ENCODE data around the gene OPCML. TPM values are rescaled to one million over a fixed set of nuclear protein-coding genes. Genes with fewer than 3 reads are reported as not detected.

Gene OPCML
- total RNA-seq, 1 experiment from 2014 or later, result not detected

GRCh38 chr11:133531458-133531857, 843 bp downstream of the OPCML start:
- CTCF ChIA-PET, result no interaction called here
- H3K9me3 ChIP-seq (ENCODE audit: low read length), result peaks cover 9% of the 10 kb centered on the region; the same call in 1 of the 2 replicates

GRCh38 chr11:133530501-133530835, 1.8 kb downstream of the OPCML start:
- H3K9ac ChIP-seq (ENCODE audit: low read length), result no peak overlapping the region
- no peaks in the 10 kb centered on the region for H4K20me1 ChIP-seq (ENCODE audit: low read length)
- TF ChIP-seq, protein P1, sequence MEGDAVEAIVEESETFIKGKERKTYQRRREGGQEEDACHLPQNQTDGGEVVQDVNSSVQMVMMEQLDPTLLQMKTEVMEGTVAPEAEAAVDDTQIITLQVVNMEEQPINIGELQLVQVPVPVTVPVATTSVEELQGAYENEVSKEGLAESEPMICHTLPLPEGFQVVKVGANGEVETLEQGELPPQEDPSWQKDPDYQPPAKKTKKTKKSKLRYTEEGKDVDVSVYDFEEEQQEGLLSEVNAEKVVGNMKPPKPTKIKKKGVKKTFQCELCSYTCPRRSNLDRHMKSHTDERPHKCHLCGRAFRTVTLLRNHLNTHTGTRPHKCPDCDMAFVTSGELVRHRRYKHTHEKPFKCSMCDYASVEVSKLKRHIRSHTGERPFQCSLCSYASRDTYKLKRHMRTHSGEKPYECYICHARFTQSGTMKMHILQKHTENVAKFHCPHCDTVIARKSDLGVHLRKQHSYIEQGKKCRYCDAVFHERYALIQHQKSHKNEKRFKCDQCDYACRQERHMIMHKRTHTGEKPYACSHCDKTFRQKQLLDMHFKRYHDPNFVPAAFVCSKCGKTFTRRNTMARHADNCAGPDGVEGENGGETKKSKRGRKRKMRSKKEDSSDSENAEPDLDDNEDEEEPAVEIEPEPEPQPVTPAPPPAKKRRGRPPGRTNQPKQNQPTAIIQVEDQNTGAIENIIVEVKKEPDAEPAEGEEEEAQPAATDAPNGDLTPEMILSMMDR (conservative IDR thresholded peaks at IDR 0.05; ENCODE audit: low read depth, low read length), result no peak
- TF ChIP-seq EZH2 (IDR thresholded peaks at IDR 0.05; ENCODE audit: low read length, unreplicated experiment) (no peak), EZH2phosphoT487 (IDR thresholded peaks at IDR 0.05; ENCODE audit: borderline replicate concordance, low read length) (no peak)
- no peak overlapping the region for H3K4me2 ChIP-seq (ENCODE audit: low read length)
- H2AFZ ChIP-seq (ENCODE audit: low read length), result no peak overlapping the region
- H3F3A ChIP-seq (ENCODE audit: low read length, unreplicated experiment), result no peaks in the 10 kb centered on the region
- H3K9me3 ChIP-seq (ENCODE audit: low read length), result peaks cover 17% of the 10 kb centered on the region
- no peaks in the 10 kb centered on the region for H3K9me2 ChIP-seq (replicated peaks; ENCODE audit: low read length)
- no peak for DNase-seq
- no peaks in the 10 kb centered on the region for H3K79me2 ChIP-seq (ENCODE audit: low read length)
- no peaks in the 10 kb centered on the region for H3K4me1 ChIP-seq (ENCODE audit: insufficient read depth, low read length)
- intact Hi-C loops (cut with micrococcal nuclease), result no loop called here
- H3K4me3 ChIP-seq (ENCODE audit: low read length), result no peak overlapping the region
- ChIA-PET POLR2A (ENCODE audit: unreplicated experiment) (no interaction called here), CTCF (no interaction called here)
- no peak overlapping the region for H3K27ac ChIP-seq (ENCODE audit: low read length)
- BruUV-seq (replicated peaks), result no TSS peak
- no peaks in the 10 kb centered on the region for H3K27me3 ChIP-seq (ENCODE audit: low read length)
- no peaks in the 10 kb centered on the region for H3K36me3 ChIP-seq (ENCODE audit: low read depth, low read length)
- no peak for ATAC-seq

More at GRCh38 chr11:133531458-133531857, 843 bp downstream of the OPCML start:
- Histone ChIP-seq H3F3A (ENCODE audit: low read length, unreplicated experiment) (no peaks in the 10 kb centered on the region), H3K27me3 (ENCODE audit: low read length) (no peaks in the 10 kb centered on the region), H3K27ac (ENCODE audit: low read length) (no peak overlapping the region), H3K9me2 (replicated peaks; ENCODE audit: low read length) (no peaks in the 10 kb centered on the region), H3K4me2 (ENCODE audit: low read length) (no peak overlapping the region), H3K4me1 (ENCODE audit: insufficient read depth, low read length) (no peaks in the 10 kb centered on the region), H3K4me3 (ENCODE audit: low read length) (no peak overlapping the region), H3K36me3 (ENCODE audit: low read depth, low read length) (no peaks in the 10 kb centered on the region), H3K9ac (ENCODE audit: low read length) (no peak overlapping the region), H3K79me2 (ENCODE audit: low read length) (no peaks in the 10 kb centered on the region), H2AFZ (ENCODE audit: low read length) (no peak overlapping the region), H4K20me1 (ENCODE audit: low read length) (no peaks in the 10 kb centered on the region)
- POLR2A ChIA-PET (ENCODE audit: unreplicated experiment), result no interaction called here
- no TSS peak for BruUV-seq (replicated peaks)
- TF ChIP-seq EZH2 (IDR thresholded peaks at IDR 0.05; ENCODE audit: low read length, unreplicated experiment), result no peak
- TF ChIP-seq EZH2phosphoT487 (IDR thresholded peaks at IDR 0.05; ENCODE audit: borderline replicate concordance, low read length), result no peak
- TF ChIP-seq, protein P1 (conservative IDR thresholded peaks at IDR 0.05; ENCODE audit: low read depth, low read length), result no peak
- DNase-seq (no peak), ATAC-seq (no peak)
- intact Hi-C loops (cut with micrococcal nuclease), result no loop called here

DNA sequence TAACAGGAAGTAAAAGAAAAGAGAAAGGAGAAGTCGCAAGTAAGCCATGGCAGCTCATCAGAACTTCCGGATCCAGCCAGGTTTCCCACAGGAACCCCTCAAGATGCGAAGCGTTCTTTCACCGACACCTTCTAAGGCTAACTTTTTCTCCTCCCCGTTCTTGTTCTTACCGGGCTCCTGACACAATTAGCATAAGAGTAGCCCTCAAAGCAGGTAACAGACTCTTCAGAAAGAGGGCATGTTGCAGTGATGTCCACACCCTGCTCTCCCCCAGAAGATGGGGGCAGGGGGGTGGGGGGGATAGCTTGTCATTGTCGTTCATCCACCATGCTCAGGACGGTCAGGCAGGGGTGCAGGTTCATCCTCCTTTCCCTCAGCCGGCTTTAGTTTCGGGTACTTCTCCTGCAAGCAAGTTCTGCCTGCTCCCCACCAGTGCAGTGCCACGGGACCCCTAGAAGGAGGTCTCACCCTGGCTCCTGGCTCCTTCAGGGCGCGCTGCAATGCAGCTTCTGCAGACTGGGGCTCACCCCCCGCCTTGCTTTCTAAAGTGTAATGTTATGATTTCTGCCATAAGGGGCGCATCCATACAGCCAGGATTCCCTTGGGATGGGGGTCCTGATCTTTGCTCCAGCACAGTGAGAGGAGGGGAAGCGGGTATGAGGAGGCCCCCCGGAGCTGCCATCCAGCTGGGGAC, 2.3 kb downstream of the OPCML start:
- no peak overlapping the region for H3K4me3 ChIP-seq (ENCODE audit: low read length)
- no peaks in the 10 kb centered on the region for H3K4me1 ChIP-seq (ENCODE audit: insufficient read depth, low read length)
- H3K36me3 ChIP-seq (ENCODE audit: low read depth, low read length), result no peaks in the 10 kb centered on the region
- no peak overlapping the region for H3K27ac ChIP-seq (ENCODE audit: low read length)
- no peaks in the 10 kb centered on the region for H4K20me1 ChIP-seq (ENCODE audit: low read length)
- no peaks in the 10 kb centered on the region for H3K27me3 ChIP-seq (ENCODE audit: low read length)
- intact Hi-C loops (cut with micrococcal nuclease), result no loop called here
- ATAC-seq, result no peak
- POLR2A ChIA-PET (ENCODE audit: unreplicated experiment), result no interaction called here
- no peaks in the 10 kb centered on the region for H3F3A ChIP-seq (ENCODE audit: low read length, unreplicated experiment)
- no TSS peak for BruUV-seq (replicated peaks)
- CTCF ChIA-PET, result no interaction called here
- H3K4me2 ChIP-seq (ENCODE audit: low read length), result no peak overlapping the region
- DNase-seq, result no peak
- no peaks in the 10 kb centered on the region for H3K9me2 ChIP-seq (replicated peaks; ENCODE audit: low read length)
- H2AFZ ChIP-seq (ENCODE audit: low read length), result no peak overlapping the region
- H3K79me2 ChIP-seq (ENCODE audit: low read length), result no peaks in the 10 kb centered on the region
- peaks cover 18% of the 10 kb centered on the region for H3K9me3 ChIP-seq (ENCODE audit: low read length)
- no peak overlapping the region for H3K9ac ChIP-seq (ENCODE audit: low read length)
- TF ChIP-seq EZH2 (IDR thresholded peaks at IDR 0.05; ENCODE audit: low read length, unreplicated experiment) (no peak), EZH2phosphoT487 (IDR thresholded peaks at IDR 0.05; ENCODE audit: borderline replicate concordance, low read length) (no peak)
- TF ChIP-seq, protein P1 (conservative IDR thresholded peaks at IDR 0.05; ENCODE audit: low read depth, low read length), result no peak

Measured in PC-3 (cell line).